CD14-positive monocyte (primary cell): ENCODE data around the gene IKZF2. TPM values are rescaled to one million over a fixed set of nuclear protein-coding genes. Genes with fewer than 3 reads are reported as not detected.

Experiments
- DNase-seq, 3 donors: peaks; one replicate each; pipeline ENCODE4 v3.0.0-alpha.2; 2011 to 2022
- H2AFZ ChIP-seq: 2 replicates; pipeline ENCODE4 v1.6.0; 2012; ENCODE audit warnings: mild to moderate bottlenecking, low read depth, low read length, inconsistent platforms; ENCODE audit not compliant: insufficient read depth, poor library complexity, severe bottlenecking
- H3K27ac ChIP-seq, 2 donors: 1 replicate in 1 of 2; 2 replicates in 1 of 2; pipeline ENCODE4 v1.5.1; 2012 to 2013; ENCODE audit warnings: low read length in 2 of 2, control low read depth in 1 of 2, inconsistent platforms in 1 of 2, low read depth in 1 of 2, mild to moderate bottlenecking in 1 of 2
- H3K27me3 ChIP-seq, 2 donors: one replicate each; pipeline versions ENCODE4 v1.6.0 to v1.6.1; 2011 to 2013; ENCODE audit warnings: low read length in 2 of 2; ENCODE audit not compliant: control insufficient read depth in 2 of 2, insufficient read depth in 2 of 2
- H3K36me3 ChIP-seq, 2 donors: replicated peaks in 1 of 2; 1 replicate in 1 of 2; 2 replicates in 1 of 2; pipeline versions ENCODE4 v1.5.1 to v1.6.1; 2012 to 2013; ENCODE audit warnings: low read length in 2 of 2, control low read depth in 1 of 2, inconsistent platforms in 1 of 2, mild to moderate bottlenecking in 1 of 2; ENCODE audit not compliant: insufficient read depth in 2 of 2, control insufficient read depth in 1 of 2
- H3K4me1 ChIP-seq, 2 donors: 1 replicate in 1 of 2; 2 replicates in 1 of 2; pipeline versions ENCODE4 v1.5.1 to v1.6.1; 2012 to 2013; ENCODE audit warnings: low read length in 2 of 2, control low read depth in 1 of 2, inconsistent platforms in 1 of 2, mild to moderate bottlenecking in 1 of 2, moderate library complexity in 1 of 2; ENCODE audit not compliant: insufficient read depth in 2 of 2, control insufficient read depth in 1 of 2
- H3K4me2 ChIP-seq: replicated peaks from 2 replicates; pipeline ENCODE3; 2012; ENCODE audit warnings: low read length, moderate library complexity, mild to moderate bottlenecking; ENCODE audit not compliant: poor library complexity, severe bottlenecking; ENCODE audit errors: extremely low read depth
- H3K4me3 ChIP-seq, 3 experiments: fragments of 200-600 bp in 1 of 3; sonication (generic) in 1 of 3; replicated peaks in 1 of 3; 1 replicate in 2 of 3; 2 replicates in 1 of 3; pipeline ENCODE4 v1.5.1; 2011 to 2013; ENCODE audit warnings: low read length in 3 of 3, mild to moderate bottlenecking in 3 of 3, control low read depth in 2 of 3, low read depth in 2 of 3, inconsistent platforms in 1 of 3, moderate library complexity in 1 of 3
- H3K79me2 ChIP-seq: 2 replicates; pipeline ENCODE4 v1.6.0; 2012; ENCODE audit warnings: mild to moderate bottlenecking, control low read depth, inconsistent platforms, low read length, moderate library complexity; ENCODE audit not compliant: insufficient read depth
- H3K9ac ChIP-seq: 2 replicates; pipeline ENCODE4 v1.6.0; 2017; ENCODE audit warnings: low read length, mild to moderate bottlenecking; ENCODE audit not compliant: insufficient read depth, poor library complexity, severe bottlenecking
- H3K9me3 ChIP-seq, 2 donors: replicated peaks in 1 of 2; 1 replicate in 1 of 2; 2 replicates in 1 of 2; pipeline versions ENCODE4 v1.5.1 to v1.6.1; 2012 to 2013; ENCODE audit warnings: low read length in 2 of 2, control low read depth in 1 of 2; ENCODE audit not compliant: control insufficient read depth in 1 of 2, insufficient read depth in 1 of 2
- H4K20me1 ChIP-seq: 2 replicates; pipeline ENCODE4 v1.6.0; 2012; ENCODE audit warnings: mild to moderate bottlenecking, low read length, control low read depth, moderate library complexity; ENCODE audit not compliant: insufficient read depth
- H3K27ac Mint-ChIP-seq, 7 donors: one replicate each; pipeline ENCODE4 v1.8.0; 2020; ENCODE audit warnings: mild to moderate bottlenecking in 7 of 7, mixed read lengths in 7 of 7, moderate library complexity in 6 of 7, inconsistent platforms in 2 of 7
- H3K27me3 Mint-ChIP-seq, 3 donors: one replicate each; pipeline ENCODE4 v1.8.0; 2021 to 2022; ENCODE audit warnings: low read depth in 3 of 3, mild to moderate bottlenecking in 3 of 3, mixed read lengths in 3 of 3, moderate library complexity in 3 of 3, inconsistent platforms in 1 of 3
- H3K36me3 Mint-ChIP-seq, 2 donors: one replicate each; pipeline ENCODE4 v1.8.0; 2020; ENCODE audit warnings: mixed read lengths in 2 of 2, inconsistent platforms in 1 of 2, mild to moderate bottlenecking in 1 of 2
- H3K4me1 Mint-ChIP-seq: one replicate; pipeline ENCODE4 v1.8.0; 2020; ENCODE audit warnings: mild to moderate bottlenecking, mixed read lengths
- H3K4me3 Mint-ChIP-seq, 2 donors: one replicate each; pipeline ENCODE4 v1.8.0; 2020; ENCODE audit warnings: mild to moderate bottlenecking in 2 of 2, mixed read lengths in 2 of 2, moderate library complexity in 1 of 2
- H3K9me3 Mint-ChIP-seq, 7 donors: one replicate each; pipeline ENCODE4 v1.8.0; 2020 to 2022; ENCODE audit warnings: mixed read lengths in 7 of 7, mild to moderate bottlenecking in 6 of 7, moderate library complexity in 6 of 7, inconsistent platforms in 2 of 7
- CTCF ChIP-seq: fragments of 200-600 bp; IDR thresholded peaks from one replicate; pipeline ENCODE4 v1.8.0; 2022; ENCODE audit warnings: antibody characterized with exemption, mild to moderate bottlenecking
- WGBS: methylation state at CpG from one replicate; pipeline ENCODE4 v1.1.5; 2013; ENCODE audit warnings: missing lambda C conversion rate; ENCODE audit not compliant: insufficient coverage; 5-methylcytosine and 5-hydroxymethylcytosine counted together
- intact Hi-C, 2 donors: fragments of 100-400 bp; cut with micrococcal nuclease; formaldehyde crosslinking; loops; one replicate each; pipeline versions ENCODE4 v1.15.0 to v1.15.1; 2023
- polyA plus RNA-seq, 3 donors: library from polyadenylated mRNA; depleted of rRNA in 1 of 3; unstranded in 2 of 3; stranded (reverse) in 1 of 3; fragments of 300-500 nt in 2 of 3; fragments of >200 nt in 1 of 3; fragmentation: Illumina TruSeq in 2 of 3; gene quantifications; 1 replicate in 2 of 3; 2 replicates in 1 of 3; pipeline ENCODE4 v1.2.3, GENCODE V29; 2012 to 2021

IKZF2 gene
- polyA plus RNA-seq, 3 donors: 0.10 to 0.12 (median 0.11) TPM

GRCh38 chr2:212961255-212961654, 190.2 kb downstream of the IKZF2 start:
- Mint-ChIP-seq H3K36me3 (no peaks in the 10 kb centered on the region), H3K4me1 (peaks cover 2% of the 10 kb centered on the region), H3K9me3 (no peaks in the 10 kb centered on the region), H3K27ac (no peak overlapping the region), H3K4me3 (no peak overlapping the region), H3K27me3 (no peaks in the 10 kb centered on the region)
- Histone ChIP-seq H3K4me2 (no peak overlapping the region), H3K4me3 (no peak overlapping the region), H3K9ac (no peak overlapping the region), H3K9me3 (no peaks in the 10 kb centered on the region), H3K4me1 (no peaks in the 10 kb centered on the region), H3K36me3 (no peaks in the 10 kb centered on the region), H3K27ac (no peak overlapping the region), H4K20me1 (no peaks in the 10 kb centered on the region), H3K79me2 (no peaks in the 10 kb centered on the region), H2AFZ (no peak overlapping the region), H3K27me3 (no peaks in the 10 kb centered on the region)
- WGBS: no CpG with 5 or more reads among the region's 1 CpG
- DNase-seq: no peak
- intact Hi-C loops: no loop called here
- no peak for TF ChIP-seq CTCF

GRCh38 chr2:212960336-212960735, 191.1 kb downstream of the IKZF2 start:
- H3K79me2 ChIP-seq: no peaks in the 10 kb centered on the region
- no peaks in the 10 kb centered on the region for H3K4me1 ChIP-seq
- no peak overlapping the region for H3K4me3 ChIP-seq
- intact Hi-C loops: no loop called here
- no peaks in the 10 kb centered on the region for H3K36me3 Mint-ChIP-seq
- no peak overlapping the region for H3K4me3 Mint-ChIP-seq
- H3K9me3 ChIP-seq: no peaks in the 10 kb centered on the region
- H2AFZ ChIP-seq: no peak overlapping the region
- TF ChIP-seq CTCF: no peak
- H3K27ac Mint-ChIP-seq: no peak overlapping the region
- no peak overlapping the region for H3K27ac ChIP-seq
- H3K27me3 ChIP-seq: no peaks in the 10 kb centered on the region
- no peak for DNase-seq
- no peak overlapping the region for H3K4me2 ChIP-seq
- no peaks in the 10 kb centered on the region for H4K20me1 ChIP-seq
- no CpG with 5 or more reads among the region's 2 CpGs for WGBS
- no peak overlapping the region for H3K9ac ChIP-seq
- H3K27me3 Mint-ChIP-seq: no peaks in the 10 kb centered on the region
- H3K9me3 Mint-ChIP-seq: no peaks in the 10 kb centered on the region
- peaks cover 2% of the 10 kb centered on the region for H3K4me1 Mint-ChIP-seq
- H3K36me3 ChIP-seq: no peaks in the 10 kb centered on the region
